NB4 (cell line): ENCODE results near the gene SH3BGRL3.
"Not testable (repeated sequence)": the region's sequence is repeated elsewhere in the genome, so short reads cannot be mapped to it uniquely, and the experiment has no call there.

Experiments
- CTCF ChIP-seq: IDR thresholded peaks from one replicate; pipeline ENCODE4 v1.5.1; 2012; ENCODE audit warnings: low read depth, low read length
- MAX ChIP-seq: IDR thresholded peaks from 2 replicates; pipeline ENCODE4 v1.6.1; 2011; ENCODE audit warnings: low read depth, low read length
- MYC ChIP-seq: IDR thresholded peaks from 2 replicates; pipeline ENCODE4 v1.6.1; 2011; ENCODE audit warnings: low read depth, low read length
- POLR2A ChIP-seq: IDR thresholded peaks from 2 replicates; pipeline ENCODE4 v1.6.1; 2011; ENCODE audit warnings: mild to moderate bottlenecking; ENCODE audit not compliant: insufficient read length; ENCODE audit errors: extremely low read depth

DNA sequence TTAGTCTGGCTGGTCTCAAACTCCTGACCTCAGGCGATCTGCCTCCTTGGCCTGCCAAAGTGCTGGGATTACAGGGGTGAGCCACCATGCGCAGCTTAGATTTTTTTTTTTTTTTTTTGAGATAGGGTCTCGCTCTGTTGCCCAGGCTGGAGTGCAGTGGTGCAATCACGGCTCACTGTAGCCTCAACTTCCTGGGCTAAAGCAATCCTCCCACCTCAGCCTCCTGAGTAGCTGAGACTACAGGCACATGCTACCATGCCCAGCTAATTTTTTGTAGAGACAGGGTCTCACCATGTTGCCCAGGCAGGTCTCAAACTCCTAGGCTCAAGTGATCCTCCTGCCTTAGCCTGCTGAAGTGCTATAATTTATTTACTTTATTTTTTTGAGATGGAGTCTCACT, 49.5 kb downstream of the SH3BGRL3 start:
- TF ChIP-seq CTCF, MAX, POLR2A, MYC: not testable (repeated sequence)
